H9 (cell line): ENCODE data around the gene SNAP25. TPM values are rescaled to one million over a fixed set of nuclear protein-coding genes. Genes with fewer than 3 reads are reported as not detected.

ENCODE experiments used
- DNase-seq: peaks from one replicate; pipeline ENCODE4 v3.0.0-alpha.2; 2017
- H2AFZ ChIP-seq: one replicate; pipeline ENCODE4 v1.6.1; 2013; ENCODE audit warnings: mild to moderate bottlenecking, low read length, control low read depth, moderate library complexity
- H2AK5ac ChIP-seq: 2 replicates; pipeline ENCODE4 v1.6.1; 2013; ENCODE audit warnings: low read length, control low read depth, mixed read lengths; ENCODE audit not compliant: insufficient read length
- H2BK120ac ChIP-seq: one replicate; pipeline ENCODE4 v1.6.1; 2013; ENCODE audit warnings: low read depth, mild to moderate bottlenecking, low read length, control low read depth, inconsistent platforms; ENCODE audit not compliant: poor library complexity, severe bottlenecking
- H2BK12ac ChIP-seq: 2 replicates; pipeline ENCODE4 v1.6.1; 2013; ENCODE audit warnings: low read length, control low read depth, mixed read lengths, low read depth; ENCODE audit not compliant: insufficient read length
- H2BK15ac ChIP-seq: 2 replicates; pipeline ENCODE4 v1.6.1; 2013; ENCODE audit warnings: low read depth, low read length, control low read depth
- H2BK20ac ChIP-seq: one replicate; pipeline ENCODE4 v1.6.1; 2013; ENCODE audit warnings: low read depth, mild to moderate bottlenecking, low read length, control low read depth, inconsistent platforms; ENCODE audit not compliant: poor library complexity, severe bottlenecking
- H2BK5ac ChIP-seq: 2 replicates; pipeline ENCODE4 v1.6.1; 2013; ENCODE audit warnings: low read length, control low read depth, mixed read lengths; ENCODE audit not compliant: insufficient read length
- H3K14ac ChIP-seq: 2 replicates; pipeline ENCODE4 v1.6.1; 2013; ENCODE audit warnings: low read length, control low read depth; ENCODE audit not compliant: insufficient read depth
- H3K18ac ChIP-seq: 2 replicates; pipeline ENCODE4 v1.6.1; 2013; ENCODE audit warnings: low read depth, mild to moderate bottlenecking, mixed read lengths, low read length, control low read depth; ENCODE audit not compliant: insufficient read length
- H3K23ac ChIP-seq: 2 replicates; pipeline ENCODE4 v1.6.1; 2013; ENCODE audit warnings: low read length, control low read depth, mixed read lengths, low read depth; ENCODE audit not compliant: insufficient read length
- H3K23me2 ChIP-seq: 2 replicates; pipeline ENCODE4 v1.6.1; 2013; ENCODE audit warnings: low read depth, mild to moderate bottlenecking, mixed read lengths, low read length, control low read depth; ENCODE audit not compliant: insufficient read length, poor library complexity, severe bottlenecking
- H3K27ac ChIP-seq: 2 replicates; pipeline ENCODE4 v1.5.1; 2013; ENCODE audit warnings: low read length, control low read depth, mixed read lengths, low read depth; ENCODE audit not compliant: insufficient read length
- H3K27me3 ChIP-seq: 2 replicates; pipeline ENCODE4 v1.6.1; 2013; ENCODE audit warnings: low read length, control low read depth, inconsistent platforms; ENCODE audit not compliant: insufficient read depth
- H3K4ac ChIP-seq: 2 replicates; pipeline ENCODE4 v1.6.1; 2013; ENCODE audit warnings: low read depth, mild to moderate bottlenecking, control low read depth, inconsistent platforms, low read length, moderate library complexity
- H3K4me1 ChIP-seq: 2 replicates; pipeline ENCODE4 v1.6.1; 2013; ENCODE audit warnings: low read length, control low read depth, inconsistent platforms; ENCODE audit not compliant: insufficient read depth
- H3K4me2 ChIP-seq: 2 replicates; pipeline ENCODE4 v1.6.1; 2013; ENCODE audit warnings: low read length, control low read depth, mixed read lengths; ENCODE audit not compliant: insufficient read length, insufficient read depth
- H3K56ac ChIP-seq: 2 replicates; pipeline ENCODE4 v1.6.1; 2013; ENCODE audit warnings: low read depth, mild to moderate bottlenecking, mixed read lengths, low read length, control low read depth; ENCODE audit not compliant: insufficient read length
- H3K79me1 ChIP-seq: 2 replicates; pipeline ENCODE4 v1.6.1; 2013; ENCODE audit warnings: low read depth, mild to moderate bottlenecking, moderate library complexity, low read length, control low read depth, inconsistent platforms; ENCODE audit not compliant: insufficient read depth, poor library complexity, severe bottlenecking
- H3K79me2 ChIP-seq: 2 replicates; pipeline ENCODE4 v1.6.1; 2013; ENCODE audit warnings: low read length, control low read depth, inconsistent platforms; ENCODE audit not compliant: insufficient read depth
- H3K9ac ChIP-seq: 2 replicates; pipeline ENCODE4 v1.6.1; 2013; ENCODE audit warnings: low read length, control low read depth, mixed read lengths; ENCODE audit not compliant: insufficient read length; ENCODE audit errors: extremely low read depth
- H3K9me3 ChIP-seq: one replicate; pipeline ENCODE4 v1.6.1; 2013; ENCODE audit warnings: low read depth, low read length, inconsistent platforms; ENCODE audit not compliant: control insufficient read depth
- H3T11ph ChIP-seq: one replicate; pipeline ENCODE4 v1.6.1; 2013; ENCODE audit warnings: mild to moderate bottlenecking, low read length, control low read depth, inconsistent platforms
- H4K20me1 ChIP-seq: one replicate; pipeline ENCODE4 v1.6.1; 2013; ENCODE audit not compliant: control insufficient read depth, insufficient read length, insufficient read depth
- H4K5ac ChIP-seq: 2 replicates; pipeline ENCODE4 v1.6.1; 2013; ENCODE audit warnings: low read depth, mild to moderate bottlenecking, mixed read lengths, low read length, control low read depth; ENCODE audit not compliant: insufficient read length
- H4K8ac ChIP-seq: replicated peaks from 2 replicates; pipeline ENCODE4 v1.6.1; 2013; ENCODE audit warnings: low read length, control low read depth, mixed read lengths, low read depth; ENCODE audit not compliant: insufficient read length
- H4K91ac ChIP-seq: 2 replicates; pipeline ENCODE4 v1.6.1; 2013; ENCODE audit warnings: low read depth, mild to moderate bottlenecking, moderate library complexity, mixed read lengths, low read length, control low read depth; ENCODE audit not compliant: insufficient read length
- H3K27ac Mint-ChIP-seq, 3 experiments: 2 replicates in 2 of 3; 3 replicates in 1 of 3; pipeline ENCODE4 v1.8.0; 2020 to 2021; ENCODE audit warnings: mixed read lengths in 3 of 3, mild to moderate bottlenecking in 1 of 3, moderate library complexity in 1 of 3
- H3K27me3 Mint-ChIP-seq: 2 replicates; pipeline ENCODE4 v1.8.0; 2021; ENCODE audit warnings: low read depth, mild to moderate bottlenecking, moderate library complexity, mixed read lengths
- H3K36me3 Mint-ChIP-seq, 3 experiments: 2 replicates in 2 of 3; 3 replicates in 1 of 3; pipeline ENCODE4 v1.8.0; 2020 to 2021; ENCODE audit warnings: low read depth in 3 of 3, mixed read lengths in 3 of 3; ENCODE audit not compliant: insufficient read depth in 1 of 3
- H3K4me1 Mint-ChIP-seq, 2 experiments: 2 replicates each; pipeline ENCODE4 v1.8.0; 2020; ENCODE audit warnings: mixed read lengths in 2 of 2
- H3K4me3 Mint-ChIP-seq, 2 experiments: 2 replicates in 1 of 2; 3 replicates in 1 of 2; pipeline ENCODE4 v1.8.0; 2020 to 2021; ENCODE audit warnings: mild to moderate bottlenecking in 2 of 2, mixed read lengths in 2 of 2, moderate library complexity in 1 of 2
- H3K9me3 Mint-ChIP-seq, 2 experiments: 2 replicates in 1 of 2; 3 replicates in 1 of 2; pipeline ENCODE4 v1.8.0; 2020; ENCODE audit warnings: mild to moderate bottlenecking in 2 of 2, mixed read lengths in 2 of 2, moderate library complexity in 1 of 2
- total RNA-seq: library from RNA; stranded (reverse); gene quantifications from 2 replicates; pipeline ENCODE4 v1.2.1, GENCODE V29; 2021
- TF ChIP-seq, protein P1 (sequence below): fragments of 200-600 bp; sonication (generic); conservative IDR thresholded peaks from 3 replicates; pipeline ENCODE4 v1.8.0; 2021; ENCODE audit warnings: antibody characterized with exemption, mild to moderate bottlenecking

SNAP25 gene
- total RNA-seq, 1 experiment from 2014 or later = 0.13 TPM

- no peak overlapping the region for H3K4ac ChIP-seq
- no peak overlapping the region for H3K56ac ChIP-seq
- no peak overlapping the region for H2AK5ac ChIP-seq
- Mint-ChIP-seq H3K4me3 (no peak overlapping the region), H3K36me3 (no peaks in the 10 kb centered on the region), H3K27me3 (no peaks in the 10 kb centered on the region), H3K4me1 (no peaks in the 10 kb centered on the region; a peak in 1 of 4 replicates), H3K9me3 (no peaks in the 10 kb centered on the region), H3K27ac (no peak overlapping the region; a peak in 1 of 7 replicates)
- H3K4me2 ChIP-seq = no peak overlapping the region
- TF ChIP-seq, protein P1, sequence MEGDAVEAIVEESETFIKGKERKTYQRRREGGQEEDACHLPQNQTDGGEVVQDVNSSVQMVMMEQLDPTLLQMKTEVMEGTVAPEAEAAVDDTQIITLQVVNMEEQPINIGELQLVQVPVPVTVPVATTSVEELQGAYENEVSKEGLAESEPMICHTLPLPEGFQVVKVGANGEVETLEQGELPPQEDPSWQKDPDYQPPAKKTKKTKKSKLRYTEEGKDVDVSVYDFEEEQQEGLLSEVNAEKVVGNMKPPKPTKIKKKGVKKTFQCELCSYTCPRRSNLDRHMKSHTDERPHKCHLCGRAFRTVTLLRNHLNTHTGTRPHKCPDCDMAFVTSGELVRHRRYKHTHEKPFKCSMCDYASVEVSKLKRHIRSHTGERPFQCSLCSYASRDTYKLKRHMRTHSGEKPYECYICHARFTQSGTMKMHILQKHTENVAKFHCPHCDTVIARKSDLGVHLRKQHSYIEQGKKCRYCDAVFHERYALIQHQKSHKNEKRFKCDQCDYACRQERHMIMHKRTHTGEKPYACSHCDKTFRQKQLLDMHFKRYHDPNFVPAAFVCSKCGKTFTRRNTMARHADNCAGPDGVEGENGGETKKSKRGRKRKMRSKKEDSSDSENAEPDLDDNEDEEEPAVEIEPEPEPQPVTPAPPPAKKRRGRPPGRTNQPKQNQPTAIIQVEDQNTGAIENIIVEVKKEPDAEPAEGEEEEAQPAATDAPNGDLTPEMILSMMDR = no peak
- H4K20me1 ChIP-seq = no peaks in the 10 kb centered on the region
- H3T11ph ChIP-seq = no peak overlapping the region
- no peak overlapping the region for H3K27ac ChIP-seq
- no peaks in the 10 kb centered on the region for H3K23me2 ChIP-seq
- H2AFZ ChIP-seq = no peak overlapping the region
- H3K79me1 ChIP-seq = no peaks in the 10 kb centered on the region
- H2BK20ac ChIP-seq = no peak overlapping the region
- H3K4me1 ChIP-seq = no peaks in the 10 kb centered on the region
- DNase-seq = no peak
- H3K9ac ChIP-seq = no peak overlapping the region
- H2BK12ac ChIP-seq = no peak overlapping the region
- no peak overlapping the region for H4K8ac ChIP-seq
- no peaks in the 10 kb centered on the region for H3K27me3 ChIP-seq
- H3K9me3 ChIP-seq = no peaks in the 10 kb centered on the region
- H3K79me2 ChIP-seq = no peaks in the 10 kb centered on the region
- no peak overlapping the region for H3K23ac ChIP-seq
- no peak overlapping the region for H2BK15ac ChIP-seq
- no peak overlapping the region for H3K18ac ChIP-seq
- H2BK5ac ChIP-seq = no peak overlapping the region
- H4K5ac ChIP-seq = no peak overlapping the region
- H3K14ac ChIP-seq = no peak overlapping the region
- no peak overlapping the region for H2BK120ac ChIP-seq
- no peak overlapping the region for H4K91ac ChIP-seq
Measured at GRCh38 chr20:10200330-10200729, 18.3 kb upstream of the SNAP25 start.
